SK-N-SH (cell line): ENCODE data around the gene HELQ. TPM values are rescaled to one million over a fixed set of nuclear protein-coding genes. Genes with fewer than 3 reads are reported as not detected.

Experiments
- CTCF ChIA-PET: fragments of 300-600, 350-600 bp; formaldehyde crosslinking; extraction: SDS; loops from one replicate; lab custom pipeline; 2021; lab: Yijun Ruan, JAX
- POLR2A ChIA-PET: fragments of 350-600 bp; sonication (Branson Sonifier 250); formaldehyde crosslinking; extraction: SDS; loops from one replicate; lab custom pipeline; 2020; ENCODE audit warnings: antibody characterized with exemption, inconsistent platforms; lab: Yijun Ruan, JAX
- DNase-seq: peaks from one replicate; pipeline ENCODE4 v3.0.0; 2012
- H2AFZ ChIP-seq: fragments of 200-600 bp; sonication (generic); 2 replicates; pipeline ENCODE4 v1.8.1; 2016; ENCODE audit warnings: antibody characterized with exemption, mild to moderate bottlenecking, low read depth
- H3F3A ChIP-seq: fragments of 200-600 bp; sonication (generic); replicated peaks from 2 replicates; pipeline ENCODE3; 2016; ENCODE audit warnings: antibody characterized with exemption, mild to moderate bottlenecking; ENCODE audit not compliant: insufficient read depth
- H3K27ac ChIP-seq, 2 experiments: fragments of 200-500 bp in 1 of 2; fragments of 200-600 bp in 1 of 2; sonication (Bioruptor generic) in 1 of 2; sonication (generic), shearing (Covaris generic) in 1 of 2; 2 replicates each; pipeline versions ENCODE4 v1.5.1 to v1.6.1; 2014 to 2016; ENCODE audit warnings: low read depth in 2 of 2, inconsistent platforms in 1 of 2, low read length in 1 of 2, mild to moderate bottlenecking in 1 of 2, mixed read lengths in 1 of 2
- H3K27me3 ChIP-seq: fragments of 200-600 bp; sonication (generic), shearing (Covaris generic); 2 replicates; pipeline ENCODE4 v1.6.1; 2016; ENCODE audit warnings: mixed run types; ENCODE audit not compliant: insufficient read depth
- H3K36me3 ChIP-seq, 2 experiments: fragments of 200-500 bp in 1 of 2; fragments of 200-600 bp in 1 of 2; sonication (Bioruptor generic) in 1 of 2; sonication (generic) in 1 of 2; replicated peaks in 1 of 2; 2 replicates each; pipeline versions ENCODE3 to v1.5.1; 2014 to 2016; ENCODE audit warnings: low read length in 1 of 2, mild to moderate bottlenecking in 1 of 2; ENCODE audit not compliant: insufficient read depth in 2 of 2, control insufficient read depth in 1 of 2
- H3K4me1 ChIP-seq, 2 experiments: fragments of 200-500 bp in 1 of 2; fragments of 200-600 bp in 1 of 2; sonication (Bioruptor generic) in 1 of 2; sonication (generic), shearing (Covaris generic) in 1 of 2; 2 replicates each; pipeline versions ENCODE4 v1.5.1 to v1.6.1; 2014 to 2016; ENCODE audit warnings: low read depth in 1 of 2, low read length in 1 of 2, mixed run types in 1 of 2; ENCODE audit not compliant: insufficient read depth in 2 of 2, control insufficient read depth in 1 of 2
- H3K4me2 ChIP-seq: fragments of 200-600 bp; sonication (generic), shearing (Covaris generic); 2 replicates; pipeline ENCODE4 v1.6.1; 2017; ENCODE audit warnings: mixed run types
- H3K4me3 ChIP-seq, 2 experiments: fragments of 200-500 bp in 1 of 2; fragments of 200-600 bp in 1 of 2; sonication (Bioruptor generic) in 1 of 2; sonication (generic), shearing (Covaris generic) in 1 of 2; 2 replicates each; pipeline versions ENCODE4 v1.5.1 to v1.8.1; 2014 to 2016; ENCODE audit warnings: low read depth in 2 of 2, inconsistent platforms in 1 of 2, low read length in 1 of 2, mild to moderate bottlenecking in 1 of 2, mixed read lengths in 1 of 2, moderate library complexity in 1 of 2
- H3K79me2 ChIP-seq: fragments of 200-600 bp; sonication (generic); 2 replicates; pipeline ENCODE4 v1.8.1; 2017; ENCODE audit warnings: mild to moderate bottlenecking; ENCODE audit not compliant: insufficient read depth
- H3K9ac ChIP-seq: fragments of 200-600 bp; sonication (generic); 2 replicates; pipeline ENCODE4 v1.6.1; 2017; ENCODE audit warnings: mixed run types
- H3K9me2 ChIP-seq: fragments of 200-600 bp; sonication (generic); 2 replicates; pipeline ENCODE4 v1.6.1; 2017; ENCODE audit warnings: mixed run types
- H3K9me3 ChIP-seq: fragments of 200-600 bp; sonication (generic); 2 replicates; pipeline ENCODE4 v1.6.1; 2017; ENCODE audit warnings: mixed run types, mild to moderate bottlenecking, moderate library complexity
- H4K20me1 ChIP-seq: fragments of 200-600 bp; sonication (generic); 2 replicates; pipeline ENCODE4 v1.6.1; 2017; ENCODE audit warnings: mild to moderate bottlenecking, mixed run types; ENCODE audit not compliant: insufficient read depth
- CHD2 ChIP-seq: fragments of 150-350 bp; IDR thresholded peaks from 2 replicates; pipeline ENCODE4 v1.6.1; 2018; ENCODE audit warnings: low read length; ENCODE audit not compliant: partially characterized antibody
- EP300 ChIP-seq, 2 experiments: IDR thresholded peaks; 2 replicates each; pipeline versions ENCODE4 v1.4.0 to v1.6.1; 2012; ENCODE audit warnings: borderline replicate concordance in 1 of 2, low read depth in 1 of 2, low read length in 1 of 2
- EZH2phosphoT487 ChIP-seq: fragments of 200-600 bp; sonication (generic); IDR thresholded peaks from 2 replicates; pipeline ENCODE4 v1.6.1; 2017; ENCODE audit warnings: low read depth, mixed run types, mild to moderate bottlenecking, antibody characterized with exemption, moderate library complexity, borderline replicate concordance
- FOXJ3 ChIP-seq: sonication (generic); formaldehyde crosslinking; IDR thresholded peaks from 2 replicates; pipeline ENCODE4 v1.5.1; 2020; ENCODE audit warnings: mild to moderate bottlenecking, missing genetic modification reagents
- FOXM1 ChIP-seq: IDR thresholded peaks from 2 replicates; pipeline ENCODE4 v1.4.0; 2012; ENCODE audit warnings: low read depth, mild to moderate bottlenecking
- IRF3 ChIP-seq: fragments of 150-350 bp; IDR thresholded peaks from 2 replicates; pipeline ENCODE4 v1.6.1; 2016; ENCODE audit warnings: mild to moderate bottlenecking, low read depth, low read length
- MAX ChIP-seq: IDR thresholded peaks from 2 replicates; pipeline ENCODE4 v1.4.0; 2012; ENCODE audit warnings: low read depth
- MEF2A ChIP-seq: IDR thresholded peaks from 2 replicates; pipeline ENCODE4 v1.4.0; 2012; ENCODE audit warnings: low read depth, borderline replicate concordance
- MXI1 ChIP-seq: IDR thresholded peaks from 2 replicates; pipeline ENCODE4 v1.6.1; 2012; ENCODE audit warnings: mild to moderate bottlenecking, low read depth, low read length, improper control_type of control experiment
- NRF1 ChIP-seq: IDR thresholded peaks from 2 replicates; pipeline ENCODE4 v1.6.1; 2012; ENCODE audit warnings: low read depth, mild to moderate bottlenecking, low read length
- POLR2AphosphoS5 ChIP-seq: IDR thresholded peaks from 2 replicates; pipeline ENCODE4 v1.6.1; 2012; ENCODE audit warnings: low read depth, low read length
- RAD21 ChIP-seq: IDR thresholded peaks from 2 replicates; pipeline ENCODE4 v1.6.1; 2012; ENCODE audit warnings: mild to moderate bottlenecking, low read length
- RCOR1 ChIP-seq: fragments of 150-350 bp; IDR thresholded peaks from 2 replicates; pipeline ENCODE4 v1.6.1; 2017; ENCODE audit warnings: antibody characterized with exemption, low read length
- RXRA ChIP-seq: IDR thresholded peaks from 2 replicates; pipeline ENCODE4 v1.4.0; 2012; ENCODE audit warnings: low read depth, mild to moderate bottlenecking, borderline replicate concordance
- SMC3 ChIP-seq: IDR thresholded peaks from 2 replicates; pipeline ENCODE4 v1.6.1; 2012; ENCODE audit warnings: low read depth, low read length, improper control_type of control experiment
- TAF1 ChIP-seq: IDR thresholded peaks from 2 replicates; pipeline ENCODE4 v1.6.1; 2012; ENCODE audit warnings: low read depth, mild to moderate bottlenecking, low read length, moderate library complexity, borderline replicate concordance
- ZBTB33 ChIP-seq: IDR thresholded peaks from 2 replicates; pipeline ENCODE4 v1.4.0; 2012; ENCODE audit warnings: low read depth, borderline replicate concordance
- WGBS: methylation state at CpG from one replicate; pipeline ENCODE4 v1.1.6; 2017; ENCODE audit warnings: low lambda C conversion rate; 5-methylcytosine and 5-hydroxymethylcytosine counted together
- polyA plus RNA-seq, 3 experiments: library from polyadenylated mRNA; depleted of rRNA; stranded (reverse); fragments of >200 nt; gene quantifications; 2 replicates each; pipeline ENCODE4 v1.2.3, GENCODE V29; 2012
- TF ChIP-seq, protein P1 (sequence below): fragments of 150-350 bp; IDR thresholded peaks from 2 replicates; pipeline ENCODE4 v1.6.1; 2017; ENCODE audit warnings: antibody characterized with exemption, low read length, low read depth, borderline replicate concordance

Gene HELQ
- polyA plus RNA-seq, 1 of the 3 experiments (the other 2 are of a cell fraction), result 7.2 TPM

DNA sequence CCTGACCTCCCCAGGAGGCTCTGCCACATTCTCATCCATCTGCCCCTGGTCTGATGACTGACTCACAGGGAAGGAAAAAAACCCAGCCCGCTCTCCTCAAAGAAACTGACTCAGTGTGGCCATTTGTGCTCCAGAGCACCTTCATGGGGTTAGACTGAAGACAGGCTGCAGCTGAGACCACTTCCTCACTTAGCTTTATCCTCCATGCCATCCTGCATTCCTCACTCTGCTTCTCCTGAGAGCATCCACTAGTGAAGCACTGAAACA lies 85.0 kb downstream of the HELQ start:
- no peak overlapping the region for H3K4me3 ChIP-seq
- H3K27ac ChIP-seq, result no peak overlapping the region
- WGBS, result no CpG with 5 or more reads among the region's 1 CpG
- no peaks in the 10 kb centered on the region for H3K36me3 ChIP-seq
- ChIA-PET POLR2A (no interaction called here), CTCF (no interaction called here)
- H3K4me2 ChIP-seq, result no peak overlapping the region
- H3F3A ChIP-seq, result peaks cover 3% of the 10 kb centered on the region
- no peaks in the 10 kb centered on the region for H3K9me3 ChIP-seq
- H3K27me3 ChIP-seq, result peaks cover 9% of the 10 kb centered on the region; the same call in 1 of the 2 replicates
- no peaks in the 10 kb centered on the region for H3K79me2 ChIP-seq
- no peaks in the 10 kb centered on the region for H3K9me2 ChIP-seq
- H3K9ac ChIP-seq, result no peak overlapping the region
- no peaks in the 10 kb centered on the region for H3K4me1 ChIP-seq
- DNase-seq, result no peak
- H4K20me1 ChIP-seq, result no peaks in the 10 kb centered on the region
- TF ChIP-seq CHD2, result no peak
- no peak for TF ChIP-seq MAX
- TF ChIP-seq EZH2phosphoT487, result no peak
- H2AFZ ChIP-seq, result no peak overlapping the region

DNA sequence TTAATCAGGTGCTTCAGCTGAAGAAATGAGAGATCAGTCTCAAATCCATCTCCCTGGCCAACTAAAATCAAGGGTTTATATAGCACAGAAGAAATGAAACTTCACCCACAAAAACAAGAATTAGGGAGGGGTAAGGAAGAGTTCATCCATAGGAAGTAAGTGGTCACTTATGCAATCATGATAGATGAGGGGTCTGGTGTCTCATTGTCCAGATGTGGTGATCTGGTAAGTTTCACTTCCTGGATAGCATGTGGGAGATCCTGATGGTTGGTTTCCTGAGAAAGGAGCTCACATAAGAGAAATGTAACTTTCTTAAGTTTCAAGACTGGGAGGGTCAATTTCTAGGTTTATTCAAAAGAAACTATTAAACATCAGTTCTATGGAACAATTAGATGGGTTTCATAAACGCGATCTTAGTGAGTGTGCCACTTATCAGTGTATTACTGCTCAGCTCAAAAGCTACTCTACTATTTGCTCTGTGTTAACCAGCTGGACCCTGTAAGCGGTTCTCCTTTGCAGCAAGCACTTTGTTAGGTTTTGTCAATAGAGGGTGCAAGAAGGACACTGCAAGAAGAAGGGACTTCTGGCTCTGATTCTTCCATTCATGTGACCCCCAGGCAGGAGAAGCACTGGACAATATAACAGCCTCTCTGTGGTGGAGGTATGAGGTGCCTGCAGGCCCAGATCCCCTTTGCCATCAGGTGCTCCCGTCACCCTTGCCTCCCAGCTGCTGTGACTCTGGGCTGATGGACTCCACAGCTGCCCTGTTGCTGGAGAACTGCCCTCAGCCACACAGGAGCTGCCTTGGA lies 85.6 kb downstream of the HELQ start:
- Histone ChIP-seq H2AFZ (no peak overlapping the region), H3F3A (peaks cover 3% of the 10 kb centered on the region), H3K4me1 (no peaks in the 10 kb centered on the region), H3K9ac (no peak overlapping the region), H3K4me3 (no peak overlapping the region), H3K9me2 (no peaks in the 10 kb centered on the region), H3K36me3 (no peaks in the 10 kb centered on the region), H4K20me1 (no peaks in the 10 kb centered on the region), H3K27ac (no peak overlapping the region), H3K79me2 (no peaks in the 10 kb centered on the region), H3K4me2 (no peak overlapping the region), H3K9me3 (no peaks in the 10 kb centered on the region), H3K27me3 (peaks cover 14% of the 10 kb centered on the region; the same call in 1 of the 2 replicates)
- ChIA-PET POLR2A (no interaction called here), CTCF (interaction anchor here (1.3 kb wide), 1 partner anchor 110 kb away, joined by 3 read pairs; no protein-coding TSS in a partner anchor)
- no peak for DNase-seq
- 30% methylated on average over 3 of the region's 4 CpGs for WGBS
- TF ChIP-seq FOXM1 (no peak), FOXJ3 (CRISPR knock-in tag) (no peak), POLR2AphosphoS5 (no peak), MEF2A (no peak), NRF1 (no peak), RXRA (no peak), RCOR1 (no peak), MXI1 (no peak), EZH2phosphoT487 (no peak), SMC3 (no peak), EP300 (IDR thresholded peaks at IDR 0.05; ENCODE audit: borderline replicate concordance in 1 of 2, low read depth in 1 of 2, low read length in 1 of 2) (no peak), TAF1 (no peak), RAD21 (no peak), IRF3 (no peak), ZBTB33 (no peak)
- TF ChIP-seq, protein P1, sequence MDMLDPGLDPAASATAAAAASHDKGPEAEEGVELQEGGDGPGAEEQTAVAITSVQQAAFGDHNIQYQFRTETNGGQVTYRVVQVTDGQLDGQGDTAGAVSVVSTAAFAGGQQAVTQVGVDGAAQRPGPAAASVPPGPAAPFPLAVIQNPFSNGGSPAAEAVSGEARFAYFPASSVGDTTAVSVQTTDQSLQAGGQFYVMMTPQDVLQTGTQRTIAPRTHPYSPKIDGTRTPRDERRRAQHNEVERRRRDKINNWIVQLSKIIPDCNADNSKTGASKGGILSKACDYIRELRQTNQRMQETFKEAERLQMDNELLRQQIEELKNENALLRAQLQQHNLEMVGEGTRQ, result no peak
